SK-N-SH treated with all-trans-retinoic acid at 6 μM for 48 hours (cell line): ENCODE data around the gene KLHL6.
"Not testable (repeated sequence)": the region's sequence is repeated elsewhere in the genome, so short reads cannot be mapped to it uniquely, and the experiment has no call there.

Experiments
- ATAC-seq: fragments of 200-7000 bp; cut with Tn5 transposase; 3 replicates; pipeline ENCODE4 v1.9.1; 2020; ENCODE audit warnings: mild to moderate bottlenecking, moderate library complexity
- ARNTL ChIP-seq: fragments of 450-650 bp; formaldehyde crosslinking; IDR thresholded peaks from 2 replicates; pipeline ENCODE4 v1.5.0; 2020; ENCODE audit warnings: low read depth, mild to moderate bottlenecking, moderate library complexity, borderline replicate concordance
- BACH2 ChIP-seq: fragments of 250-450 bp; sonication (Bioruptor Pico); IDR thresholded peaks from 2 replicates; pipeline ENCODE4 v1.9.0; 2021; ENCODE audit warnings: mild to moderate bottlenecking, borderline replicate concordance
- CSDC2 ChIP-seq: fragments of 250-450 bp; sonication (Bioruptor Pico); IDR thresholded peaks from 2 replicates; pipeline ENCODE4 v1.5.0; 2020; ENCODE audit warnings: mild to moderate bottlenecking, moderate library complexity
- CSRNP3 ChIP-seq: fragments of 250-450 bp; sonication (Bioruptor Pico); IDR thresholded peaks from 2 replicates; pipeline ENCODE4 v1.5.1; 2021; ENCODE audit warnings: mild to moderate bottlenecking, moderate library complexity
- ESRRG ChIP-seq: fragments of 250-450 bp; sonication (Bioruptor Pico); IDR thresholded peaks from 2 replicates; pipeline ENCODE4 v1.6.1; 2021; ENCODE audit warnings: mild to moderate bottlenecking
- ISL1 ChIP-seq: fragments of 250-450 bp; sonication (Bioruptor Pico); IDR thresholded peaks from 2 replicates; pipeline ENCODE4 v2.1.2; 2022; ENCODE audit warnings: mild to moderate bottlenecking, moderate library complexity
- OSR1 ChIP-seq: fragments of 250-450 bp; sonication (Bioruptor Pico); IDR thresholded peaks from 2 replicates; pipeline ENCODE4 v1.8.0; 2022; ENCODE audit warnings: moderate library complexity, mild to moderate bottlenecking, inconsistent platforms
- PATZ1 ChIP-seq: fragments of 250-450 bp; sonication (Bioruptor Pico); IDR thresholded peaks from 2 replicates; pipeline ENCODE4 v1.8.0; 2020; ENCODE audit warnings: mild to moderate bottlenecking, moderate library complexity, borderline replicate concordance
- TCF4 ChIP-seq: fragments of 250-450 bp; sonication (Bioruptor Pico); IDR thresholded peaks from 2 replicates; pipeline ENCODE4 v1.8.0; 2021; ENCODE audit warnings: mild to moderate bottlenecking, moderate library complexity, borderline replicate concordance
- TOX ChIP-seq: fragments of 250-450 bp; sonication (Bioruptor Pico); IDR thresholded peaks from 2 replicates; pipeline ENCODE4 v1.8.0; 2021; ENCODE audit warnings: mild to moderate bottlenecking, moderate library complexity, borderline replicate concordance
- ZFP3 ChIP-seq: fragments of 250-450 bp; sonication (Bioruptor Pico); IDR thresholded peaks from 2 replicates; pipeline ENCODE4 v1.5.0; 2020; ENCODE audit warnings: mild to moderate bottlenecking, moderate library complexity
- ZFP30 ChIP-seq: fragments of 450-650 bp; formaldehyde crosslinking; IDR thresholded peaks from 2 replicates; pipeline ENCODE4 v1.5.0; 2022; ENCODE audit warnings: mild to moderate bottlenecking, moderate library complexity
- ZNF70 ChIP-seq: fragments of 450-650 bp; formaldehyde crosslinking; IDR thresholded peaks from 2 replicates; pipeline ENCODE4 v1.5.0; 2020; ENCODE audit warnings: mild to moderate bottlenecking, moderate library complexity
- ZNF8 ChIP-seq: fragments of 450-650 bp; formaldehyde crosslinking; IDR thresholded peaks from 2 replicates; pipeline ENCODE4 v1.5.0; 2020; ENCODE audit warnings: mild to moderate bottlenecking, moderate library complexity
- TF ChIP-seq, protein P1 (sequence below): fragments of 250-450 bp; sonication (Bioruptor Pico); IDR thresholded peaks from 2 replicates; pipeline ENCODE4 v1.5.0; 2020; ENCODE audit warnings: mild to moderate bottlenecking, moderate library complexity

Gene KLHL6

GRCh38 chr3:183579967-183580900 lies 24.7 kb upstream of the KLHL6 start:
- no peak for TF ChIP-seq ZFP30 (CRISPR knock-in tag)
- TF ChIP-seq TOX (CRISPR knock-in tag): no peak
- TF ChIP-seq, protein P1, sequence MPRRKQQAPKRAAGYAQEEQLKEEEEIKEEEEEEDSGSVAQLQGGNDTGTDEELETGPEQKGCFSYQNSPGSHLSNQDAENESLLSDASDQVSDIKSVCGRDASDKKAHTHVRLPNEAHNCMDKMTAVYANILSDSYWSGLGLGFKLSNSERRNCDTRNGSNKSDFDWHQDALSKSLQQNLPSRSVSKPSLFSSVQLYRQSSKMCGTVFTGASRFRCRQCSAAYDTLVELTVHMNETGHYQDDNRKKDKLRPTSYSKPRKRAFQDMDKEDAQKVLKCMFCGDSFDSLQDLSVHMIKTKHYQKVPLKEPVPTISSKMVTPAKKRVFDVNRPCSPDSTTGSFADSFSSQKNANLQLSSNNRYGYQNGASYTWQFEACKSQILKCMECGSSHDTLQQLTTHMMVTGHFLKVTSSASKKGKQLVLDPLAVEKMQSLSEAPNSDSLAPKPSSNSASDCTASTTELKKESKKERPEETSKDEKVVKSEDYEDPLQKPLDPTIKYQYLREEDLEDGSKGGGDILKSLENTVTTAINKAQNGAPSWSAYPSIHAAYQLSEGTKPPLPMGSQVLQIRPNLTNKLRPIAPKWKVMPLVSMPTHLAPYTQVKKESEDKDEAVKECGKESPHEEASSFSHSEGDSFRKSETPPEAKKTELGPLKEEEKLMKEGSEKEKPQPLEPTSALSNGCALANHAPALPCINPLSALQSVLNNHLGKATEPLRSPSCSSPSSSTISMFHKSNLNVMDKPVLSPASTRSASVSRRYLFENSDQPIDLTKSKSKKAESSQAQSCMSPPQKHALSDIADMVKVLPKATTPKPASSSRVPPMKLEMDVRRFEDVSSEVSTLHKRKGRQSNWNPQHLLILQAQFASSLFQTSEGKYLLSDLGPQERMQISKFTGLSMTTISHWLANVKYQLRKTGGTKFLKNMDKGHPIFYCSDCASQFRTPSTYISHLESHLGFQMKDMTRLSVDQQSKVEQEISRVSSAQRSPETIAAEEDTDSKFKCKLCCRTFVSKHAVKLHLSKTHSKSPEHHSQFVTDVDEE (CRISPR knock-in tag): no peak

GRCh38 chr3:183578179-183578578 lies 22.7 kb upstream of the KLHL6 start:
- ATAC-seq: no peak
- TF ChIP-seq CSDC2 (CRISPR knock-in tag): no peak
- TF ChIP-seq ISL1: no peak
- TF ChIP-seq, protein P1 (CRISPR knock-in tag): no peak
- no peak for TF ChIP-seq ESRRG (CRISPR knock-in tag)
- no peak for TF ChIP-seq TCF4 (CRISPR knock-in tag)
- TF ChIP-seq ZFP30 (CRISPR knock-in tag): no peak
- TF ChIP-seq TOX (CRISPR knock-in tag): no peak
- TF ChIP-seq OSR1 (CRISPR knock-in tag): no peak

More at GRCh38 chr3:183579967-183580900, 24.7 kb upstream of the KLHL6 start:
- no peak for ATAC-seq

DNA sequence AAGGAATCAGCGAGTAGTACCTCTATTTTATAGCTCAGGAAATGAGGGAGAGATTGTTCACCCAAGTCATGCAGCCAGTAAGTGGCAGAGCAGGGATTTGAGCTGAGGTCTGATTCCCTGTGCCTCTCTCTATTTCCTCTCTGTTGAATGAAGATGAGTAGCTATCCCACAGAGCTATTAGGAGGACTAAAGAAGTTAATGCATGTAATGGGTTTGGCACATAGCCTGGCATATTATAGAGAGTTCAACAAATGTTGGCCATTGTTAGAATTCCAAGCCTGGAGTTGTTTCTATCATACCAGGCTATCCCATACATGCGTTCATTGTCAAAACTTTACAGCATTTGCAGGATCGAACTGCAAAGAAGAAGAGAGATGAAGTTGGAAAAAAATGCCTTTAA lies 21.8 kb upstream of the KLHL6 start:
- ATAC-seq: no peak
- TF ChIP-seq ZNF70 (CRISPR knock-in tag): no peak
- TF ChIP-seq PATZ1 (CRISPR knock-in tag): no peak
- no peak for TF ChIP-seq ARNTL (CRISPR knock-in tag)
- TF ChIP-seq BACH2 (CRISPR knock-in tag): no peak
- TF ChIP-seq ISL1: no peak

- no peak for TF ChIP-seq ZNF8 (CRISPR knock-in tag)
- TF ChIP-seq ZNF70 (CRISPR knock-in tag): peak; percentile 98
- ATAC-seq: no peak
These were observed 21.1 kb upstream of the KLHL6 start for GRCh38 chr3:183576487-183577107.

DNA sequence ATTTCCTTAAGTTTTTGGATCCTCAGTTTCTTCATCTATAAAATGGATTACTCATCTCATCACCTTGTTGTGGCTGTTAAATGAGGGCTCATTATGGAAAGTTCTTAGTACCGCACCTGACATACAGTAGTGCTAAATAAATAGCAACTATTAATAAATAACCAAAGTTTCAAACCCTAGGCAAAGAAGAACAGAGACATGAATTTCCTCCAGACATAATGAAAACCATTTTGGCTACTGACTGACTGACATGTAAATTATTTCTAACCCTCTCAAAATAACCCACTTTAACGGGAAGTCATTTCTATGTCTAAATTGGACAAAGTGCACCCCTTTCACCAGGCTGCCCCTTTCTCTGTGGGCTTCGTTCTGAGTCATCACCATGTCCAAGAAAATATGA lies 17.4 kb upstream of the KLHL6 start:
- ATAC-seq: no peak
- TF ChIP-seq ZFP3: no peak
- no peak for TF ChIP-seq CSRNP3 (CRISPR knock-in tag)

- not testable (repeated sequence) for ATAC-seq
These were observed 14.7 kb upstream of the KLHL6 start for GRCh38 chr3:183570191-183570590.
